GM19240 (cell line): ENCODE data around the gene INPP5A.

Experiments
- DNase-seq: peaks from one replicate; pipeline ENCODE4 v3.0.0; 2011; ENCODE audit warnings: low spot score; ENCODE audit not compliant: insufficient read length

INPP5A gene

DNA sequence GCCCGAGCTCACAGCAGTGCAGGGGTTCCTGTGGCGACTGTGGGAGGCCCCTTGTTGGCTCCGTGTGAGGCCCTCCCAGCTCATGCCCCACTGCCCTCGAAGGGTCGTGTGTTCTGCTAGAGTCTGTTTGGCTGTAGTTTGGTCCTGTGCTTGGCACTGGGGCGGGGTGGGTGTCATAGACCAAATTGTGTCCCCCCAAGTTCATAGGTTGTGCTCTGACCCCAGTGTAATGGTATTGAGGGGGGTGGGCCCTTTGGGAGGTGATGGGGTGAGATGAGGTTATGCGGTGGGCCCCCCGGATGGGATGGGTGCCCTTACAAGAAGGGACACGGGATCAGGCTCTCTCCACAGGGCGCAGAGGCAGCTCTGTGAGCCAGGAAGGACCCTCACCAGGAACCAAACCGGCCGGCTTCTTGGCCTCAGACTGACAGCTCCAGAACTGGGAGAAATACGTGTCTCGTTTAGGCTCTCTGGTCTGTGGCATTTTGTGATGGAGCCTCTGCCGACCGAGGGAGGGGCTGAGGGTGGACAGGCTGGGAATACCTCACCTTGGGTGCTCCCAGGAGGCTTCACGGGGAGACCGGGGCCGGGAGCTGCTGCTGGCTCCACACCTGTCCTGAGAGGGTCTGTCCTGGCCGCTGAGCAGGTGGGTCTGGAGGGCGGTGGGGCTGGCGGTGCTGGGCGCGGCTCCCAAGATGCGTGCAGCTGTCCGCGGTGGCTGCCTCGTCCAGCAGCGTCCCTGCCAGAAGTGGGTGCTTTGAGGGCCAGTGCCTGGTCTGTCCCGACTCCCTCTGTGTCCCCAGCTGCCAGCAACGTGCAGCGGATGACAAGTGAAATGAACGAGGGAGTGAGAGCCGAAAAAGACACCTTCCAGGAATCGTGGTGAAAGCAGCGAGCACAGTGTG, 89.4 kb downstream of the INPP5A start:
- DNase-seq, result no peak

DNA sequence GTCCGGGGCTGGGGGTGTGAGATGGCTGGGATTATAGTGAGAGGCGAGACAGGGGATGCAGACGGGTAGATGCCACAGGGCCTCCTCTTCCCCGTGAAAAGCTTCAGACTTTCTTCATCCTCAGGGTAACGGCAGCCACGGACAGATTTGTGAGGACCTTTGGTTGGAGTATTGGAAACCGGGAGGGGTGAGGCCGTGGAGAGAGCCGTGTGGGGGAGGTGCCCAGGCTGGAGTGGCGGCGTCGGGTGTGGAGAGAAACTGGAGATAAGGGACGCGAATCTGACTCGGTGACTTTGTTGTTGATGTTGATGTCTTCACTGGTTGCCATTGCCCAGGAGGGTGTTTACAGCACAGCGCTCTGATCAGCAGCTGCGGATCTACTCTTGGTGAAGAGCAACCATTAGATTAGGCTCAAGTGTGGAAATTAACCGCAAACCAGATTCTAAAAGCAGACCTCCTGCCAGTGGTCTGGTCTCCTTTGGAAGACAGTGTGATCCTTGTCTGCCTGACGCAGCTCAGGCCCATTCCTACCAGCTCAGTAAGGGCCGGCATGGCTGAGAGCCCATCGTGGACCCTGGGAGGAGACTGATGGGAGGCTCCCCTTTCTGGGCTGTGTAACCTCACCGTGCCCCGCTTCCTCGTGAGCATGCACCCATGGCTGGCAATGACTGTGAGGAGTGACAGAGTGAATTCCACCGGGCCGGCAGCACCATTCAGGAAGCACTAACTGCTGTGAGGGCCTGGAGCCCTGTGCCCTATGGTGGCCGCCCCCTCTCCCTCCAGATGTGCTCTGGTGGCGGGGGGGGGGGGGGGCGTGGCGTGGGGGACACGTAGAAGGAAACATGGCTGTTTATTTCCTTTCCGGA, 90.3 kb downstream of the INPP5A start:
- no peak for DNase-seq

DNA sequence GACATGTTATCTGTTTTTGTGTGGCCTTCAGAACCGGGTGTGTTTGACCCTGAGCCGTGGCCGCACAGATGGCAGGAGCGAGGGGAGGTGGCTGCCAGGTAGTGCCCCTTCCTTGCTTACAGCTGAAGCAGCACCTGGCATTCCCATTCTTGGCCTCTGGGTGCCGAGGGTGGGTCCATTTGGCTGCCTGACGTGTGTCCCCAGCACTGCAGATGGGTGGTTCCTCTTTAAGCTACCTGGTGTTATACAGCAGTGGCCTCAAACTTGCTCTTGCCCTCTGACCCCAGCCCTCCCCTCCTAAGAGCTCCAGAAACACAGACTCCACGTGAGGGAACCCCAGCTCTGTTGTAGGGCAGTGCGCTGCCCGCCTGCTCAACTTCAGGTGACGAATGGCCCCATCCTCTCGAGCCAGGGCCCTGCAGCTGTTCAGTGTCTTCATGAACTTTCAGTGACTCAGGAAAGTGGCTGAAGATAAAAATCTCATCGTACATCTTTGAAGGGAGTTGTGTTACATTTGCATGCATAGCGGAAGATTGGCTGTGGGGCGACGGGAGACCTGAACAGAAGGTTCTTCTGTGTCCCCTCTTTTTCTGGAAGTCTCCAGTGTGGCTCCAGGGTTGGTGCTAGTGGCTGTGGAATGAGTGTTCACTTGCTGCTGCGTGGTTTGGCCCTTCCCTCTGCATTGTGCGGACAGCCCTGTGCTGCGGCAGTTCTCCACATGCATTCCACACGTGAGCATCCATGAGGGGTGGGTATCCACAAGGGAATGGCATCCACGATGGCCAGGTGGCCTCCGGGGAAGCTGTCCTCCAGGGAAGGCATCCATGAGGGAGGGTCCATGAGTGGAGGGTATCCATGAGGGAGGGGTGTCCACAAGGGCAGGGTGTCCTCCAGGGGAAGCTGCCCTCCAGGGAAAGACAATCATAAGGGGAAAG, 91.6 kb downstream of the INPP5A start:
- DNase-seq, result no peak

GRCh38 chr10:132630156-132630555, 92.6 kb downstream of the INPP5A start:
- DNase-seq, result no peak

DNA sequence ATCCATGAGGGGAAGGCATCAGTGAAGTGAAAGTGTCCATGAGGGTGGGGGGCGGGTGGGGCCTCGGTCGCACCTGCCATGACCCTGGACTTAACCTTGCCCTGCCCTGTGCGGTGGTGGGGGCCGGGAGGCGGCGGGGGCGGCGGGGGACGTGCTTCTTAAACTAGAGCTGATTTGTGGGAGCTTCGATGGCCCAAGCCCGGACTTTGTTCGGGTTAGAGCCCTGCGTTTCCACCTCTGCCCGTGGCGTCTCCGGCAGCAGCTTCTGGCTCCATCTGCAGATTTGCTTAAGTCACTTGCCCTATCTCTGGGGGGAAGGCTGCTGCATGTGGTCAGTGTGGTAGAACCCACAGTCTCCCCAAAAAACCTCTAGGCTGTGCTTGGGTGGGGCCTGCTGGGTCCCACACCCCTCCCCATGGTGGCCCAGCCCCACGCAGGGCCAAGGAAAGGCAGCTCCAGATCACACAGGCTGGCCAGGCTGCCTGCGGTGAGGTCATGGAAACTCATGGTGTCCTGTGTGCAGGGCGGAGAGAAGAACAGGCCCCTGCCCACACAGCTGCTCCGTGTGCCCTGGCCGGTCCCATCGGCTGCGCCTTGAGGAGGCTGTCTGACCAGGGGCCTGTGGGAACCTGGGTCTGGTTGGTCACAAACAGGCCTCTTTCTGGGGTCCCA, 93.2 kb downstream of the INPP5A start:
- DNase-seq, result no peak

- no peak for DNase-seq
Observed at GRCh38 chr10:132631338-132631735, 93.8 kb downstream of the INPP5A start.

GRCh38 chr10:132632091-132632561, 94.5 kb downstream of the INPP5A start:
- no peak for DNase-seq

GRCh38 chr10:132632851-132633684, 95.5 kb downstream of the INPP5A start:
- DNase-seq, result no peak

GRCh38 chr10:132634241-132634946, 96.8 kb downstream of the INPP5A start:
- no peak for DNase-seq

GRCh38 chr10:132634947-132635271, 97.3 kb downstream of the INPP5A start:
- no peak for DNase-seq

DNA sequence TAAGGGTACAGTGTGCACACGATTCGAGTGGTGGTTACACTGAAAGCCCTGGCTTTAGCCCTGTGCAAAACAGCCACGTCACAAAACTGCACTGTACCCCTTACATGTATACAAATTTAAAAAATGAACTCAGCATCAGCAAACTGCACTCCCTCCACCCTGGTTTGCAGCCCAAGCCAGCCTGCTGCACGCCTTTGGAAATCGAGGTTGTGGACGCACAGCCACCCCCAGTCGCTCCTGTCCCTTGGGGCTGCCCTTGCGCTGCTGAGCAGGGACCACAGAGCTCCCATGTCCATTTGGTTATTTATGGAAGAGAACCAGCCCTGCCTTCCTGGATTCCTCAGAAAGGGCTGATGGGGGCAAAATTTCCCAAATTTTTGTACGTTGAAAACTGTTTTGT, 98.8 kb downstream of the INPP5A start:
- DNase-seq, result no peak

DNA sequence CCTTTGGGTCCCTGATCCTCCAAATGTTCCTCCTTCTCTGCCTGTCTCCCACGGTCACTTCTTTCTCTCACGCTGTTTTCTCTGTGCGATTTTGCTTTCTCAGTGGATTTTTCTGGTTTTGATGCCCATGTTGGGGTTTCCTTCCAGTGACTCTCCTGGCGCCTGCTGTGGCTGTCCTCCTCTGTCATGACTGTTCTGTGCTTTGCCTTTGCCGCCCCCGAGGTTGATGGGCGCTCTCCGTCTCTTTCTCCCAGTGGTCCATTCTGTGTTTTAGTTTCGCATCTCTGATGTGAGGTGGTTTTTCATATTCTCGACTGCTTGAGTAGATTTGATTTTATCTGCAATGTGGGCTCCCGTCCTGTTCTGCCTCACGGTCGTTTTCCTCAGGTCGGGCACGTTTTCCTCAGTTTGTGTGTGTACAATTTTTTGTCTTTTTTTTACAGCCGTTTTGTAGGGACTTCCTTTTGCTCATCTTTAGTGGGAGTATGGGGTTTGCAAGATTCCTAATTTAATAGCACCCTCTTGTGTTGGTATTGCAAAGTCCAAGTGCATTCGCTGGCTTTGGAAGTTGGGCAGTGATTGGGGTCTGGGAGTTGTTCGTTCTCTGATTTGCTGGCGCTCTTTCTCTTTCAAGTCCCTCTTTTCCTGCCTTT, 100.0 kb downstream of the INPP5A start:
- DNase-seq, result peak; percentile 73

DNA sequence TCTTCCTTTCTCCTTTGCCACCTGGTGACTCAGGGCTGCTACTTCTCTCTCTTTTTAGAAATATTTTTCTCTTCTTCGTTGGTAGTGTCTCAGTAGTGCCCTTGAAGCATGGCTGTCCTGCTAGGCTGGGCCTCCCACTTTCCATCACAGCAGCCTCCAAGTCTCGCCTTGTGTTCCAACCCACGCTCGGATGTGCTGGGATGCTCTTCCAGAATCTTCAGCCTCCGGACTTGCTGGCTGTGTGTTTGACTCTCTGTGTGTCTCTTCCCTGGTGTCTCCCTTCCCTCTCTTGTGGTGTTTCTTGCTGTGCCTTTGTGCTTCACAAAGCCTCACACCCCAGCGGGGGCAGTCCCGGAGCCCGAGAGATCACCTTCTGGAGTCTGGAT, 100.5 kb downstream of the INPP5A start:
- DNase-seq, result no peak

DNA sequence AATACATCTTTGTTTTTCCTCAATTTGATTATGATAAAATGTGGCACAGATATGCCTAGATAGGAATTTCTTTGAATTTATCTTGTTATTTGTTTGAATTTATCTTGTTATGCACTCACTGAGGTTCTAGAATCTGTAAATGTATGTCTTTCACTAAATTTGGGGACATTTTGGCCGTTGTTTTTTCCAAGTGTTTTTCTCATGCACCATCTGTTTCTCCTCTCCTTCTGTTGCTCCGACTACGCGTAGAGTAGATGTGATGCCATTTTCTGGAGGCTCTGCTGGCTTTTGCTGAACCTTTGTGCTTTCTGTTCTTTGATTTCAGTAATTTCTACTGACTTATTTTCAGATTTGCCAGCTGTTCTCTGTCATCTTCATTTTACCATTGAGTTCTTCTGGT, 101.9 kb downstream of the INPP5A start:
- no peak for DNase-seq

DNA sequence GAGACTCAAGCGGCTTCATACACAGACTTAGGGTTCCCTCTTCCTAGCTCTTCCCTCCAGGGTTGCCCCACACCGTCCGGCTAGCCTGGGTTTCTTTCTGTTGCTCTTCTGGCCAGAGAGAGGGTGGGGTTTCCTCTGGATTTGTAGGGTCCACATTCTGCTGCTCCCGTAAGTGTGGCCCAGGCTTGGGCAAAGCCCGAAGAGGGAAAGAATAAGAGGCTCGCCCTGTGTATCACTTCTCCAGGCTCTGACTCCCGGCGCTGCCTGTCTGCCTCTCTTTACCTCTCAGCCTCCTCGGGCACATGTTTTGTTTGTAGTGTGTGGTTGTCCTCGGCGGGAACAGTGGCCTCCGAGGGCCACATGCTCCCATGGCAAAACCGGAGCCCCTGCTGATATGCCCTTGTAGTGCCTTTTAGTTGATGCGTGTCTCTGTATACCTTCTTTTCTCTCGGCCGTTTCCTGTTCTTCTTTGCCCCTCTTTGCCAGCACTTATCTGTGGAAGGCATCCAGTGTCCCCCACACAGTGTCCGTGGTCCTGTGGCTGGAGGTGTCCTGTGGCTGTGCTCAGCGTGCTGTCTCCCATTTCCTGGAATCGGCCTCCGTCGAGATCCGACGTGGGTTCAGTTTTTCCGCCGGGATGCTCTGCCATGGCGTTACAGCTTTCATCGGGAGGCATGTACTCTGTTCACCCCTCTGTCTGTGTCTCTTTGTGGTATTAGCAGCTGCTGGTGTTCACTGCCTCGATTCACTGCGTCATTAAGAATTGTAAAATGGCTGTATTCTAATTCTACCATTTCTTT, 102.9 kb downstream of the INPP5A start:
- DNase-seq, result no peak

DNA sequence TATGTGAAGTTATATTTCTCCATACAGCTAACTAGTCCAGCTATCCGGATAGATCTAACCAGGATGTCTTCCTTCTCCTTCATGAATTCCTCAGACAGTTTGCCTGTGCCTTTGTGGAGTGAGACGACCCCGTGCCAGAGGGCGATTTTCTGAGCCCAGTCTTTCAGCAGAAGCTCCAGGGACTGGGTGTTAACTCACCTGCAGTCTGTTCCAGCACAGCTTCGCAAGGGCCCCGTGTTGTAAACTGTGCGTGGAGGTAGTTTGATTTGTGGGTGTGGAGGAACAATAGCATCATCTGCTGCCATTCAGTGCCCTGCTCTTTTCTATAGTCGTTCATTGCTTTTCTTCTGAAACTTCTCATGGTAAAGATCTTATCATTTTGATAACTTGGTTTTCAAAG, 103.8 kb downstream of the INPP5A start:
- DNase-seq, result no peak

- no peak for DNase-seq
Observed at GRCh38 chr10:132641966-132642731, 104.6 kb downstream of the INPP5A start.
